Fibroblast of skin of abdomen (primary cell): ENCODE data around the gene ARHGEF33.
"Not testable (repeated sequence)": the region's sequence is repeated elsewhere in the genome, so short reads cannot be mapped to it uniquely, and the experiment has no call there.

Experiments used
- DNase-seq: peaks from one replicate; pipeline ENCODE4 v3.0.0-alpha.2; 2013

ARHGEF33 gene

GRCh38 chr2:38911191-38911590 lies 21.5 kb downstream of the ARHGEF33 start:
- DNase-seq: no peak

- no peak for DNase-seq
Observed at GRCh38 chr2:38912619-38913018, 22.9 kb downstream of the ARHGEF33 start.

- no peak for DNase-seq
Observed at GRCh38 chr2:38922389-38922788, 32.7 kb downstream of the ARHGEF33 start.

GRCh38 chr2:38922902-38923301 lies 33.2 kb downstream of the ARHGEF33 start:
- DNase-seq: no peak

- no peak for DNase-seq
Observed at GRCh38 chr2:38925982-38926381, 36.3 kb downstream of the ARHGEF33 start.

GRCh38 chr2:38930600-38930999 lies 40.9 kb downstream of the ARHGEF33 start:
- DNase-seq: no peak

- DNase-seq: no peak
Observed at GRCh38 chr2:38932586-38932985, 42.9 kb downstream of the ARHGEF33 start.

GRCh38 chr2:38933653-38934052 lies 44.0 kb downstream of the ARHGEF33 start:
- peak; percentile 88 for DNase-seq

- DNase-seq: no peak
Observed at GRCh38 chr2:38934742-38935141, 45.1 kb downstream of the ARHGEF33 start.

- peak; percentile 66 for DNase-seq
Observed at GRCh38 chr2:38935568-38936172, 46.0 kb downstream of the ARHGEF33 start.

GRCh38 chr2:38936516-38936915 lies 46.8 kb downstream of the ARHGEF33 start:
- not testable (repeated sequence) for DNase-seq

- no peak for DNase-seq
Observed at GRCh38 chr2:38937548-38937947, 47.9 kb downstream of the ARHGEF33 start.

GRCh38 chr2:38940746-38941145 lies 51.1 kb downstream of the ARHGEF33 start:
- peak; percentile 12 for DNase-seq

- no peak for DNase-seq
Observed at GRCh38 chr2:38943784-38944183, 54.1 kb downstream of the ARHGEF33 start.

- peak; percentile 20 for DNase-seq
Observed at GRCh38 chr2:38945372-38945771, 55.7 kb downstream of the ARHGEF33 start.

- no peak for DNase-seq
Observed at GRCh38 chr2:38945911-38946310, 56.2 kb downstream of the ARHGEF33 start.

- DNase-seq: peak; percentile 61
Observed at GRCh38 chr2:38947241-38948239, 57.9 kb downstream of the ARHGEF33 start.

- DNase-seq: no peak
Observed at GRCh38 chr2:38948387-38948882, 58.8 kb downstream of the ARHGEF33 start.

GRCh38 chr2:38948995-38949394 lies 59.3 kb downstream of the ARHGEF33 start:
- DNase-seq: no peak

- no peak for DNase-seq
Observed at GRCh38 chr2:38951766-38952165, 62.1 kb downstream of the ARHGEF33 start.

- DNase-seq: no peak
Observed at GRCh38 chr2:38957972-38958371, 68.3 kb downstream of the ARHGEF33 start.

GRCh38 chr2:38959466-38959865 lies 69.8 kb downstream of the ARHGEF33 start:
- no peak for DNase-seq

GRCh38 chr2:38959938-38960608 lies 70.4 kb downstream of the ARHGEF33 start:
- DNase-seq: peak; percentile 92
